ENCODE measurements around the gene KRTAP12-1.
"Not testable (repeated sequence)": the region's sequence is repeated elsewhere in the genome, so short reads cannot be mapped to it uniquely, and the experiment has no call there.

The KRTAP12-1 gene

GRCh38 chr21:44671911-44672310 lies 10.1 kb downstream of the KRTAP12-1 start:
- no peak for TF ChIP-seq CTCF (IDR thresholded peaks at IDR 0.05; ENCODE audit: low read depth, low read length)
- H3K4me3 ChIP-seq (ENCODE audit: low read depth, low read length), result no peak overlapping the region

- H3K4me3 ChIP-seq (ENCODE audit: low read depth, low read length), result no peak overlapping the region
- no peak for TF ChIP-seq CTCF (IDR thresholded peaks at IDR 0.05; ENCODE audit: low read depth, low read length)
Measured at GRCh38 chr21:44670642-44671432, 11.1 kb downstream of the KRTAP12-1 start.

GRCh38 chr21:44667612-44668011 lies 14.4 kb downstream of the KRTAP12-1 start:
- TF ChIP-seq CTCF (IDR thresholded peaks at IDR 0.05; ENCODE audit: low read depth, low read length), result no peak
- no peak overlapping the region for H3K4me3 ChIP-seq (ENCODE audit: low read depth, low read length)

- H3K4me3 ChIP-seq (ENCODE audit: low read depth, low read length), result no peak within 1 kb of the TSS
- no peak for TF ChIP-seq CTCF (IDR thresholded peaks at IDR 0.05; ENCODE audit: low read depth, low read length)
Measured at GRCh38 chr21:44666401-44667320, 15.3 kb downstream of the KRTAP12-1 start, which contains the start of gene KRTAP12-2. KRTAP12-2 (minus strand) TSS chr21:44666927; CDS start chr21:44666886, 41 bp downstream.

GRCh38 chr21:44664691-44665090 lies 17.3 kb downstream of the KRTAP12-1 start:
- no peak overlapping the region for H3K4me3 ChIP-seq (ENCODE audit: low read depth, low read length)
- no peak for TF ChIP-seq CTCF (IDR thresholded peaks at IDR 0.05; ENCODE audit: low read depth, low read length)

- not testable (repeated sequence) for H3K4me3 ChIP-seq (ENCODE audit: low read depth, low read length)
Measured at GRCh38 chr21:44661567-44661966, 20.4 kb downstream of the KRTAP12-1 start.

GRCh38 chr21:44658913-44659595 lies 22.9 kb downstream of the KRTAP12-1 start:
- H3K4me3 ChIP-seq (ENCODE audit: low read depth, low read length), result no peak overlapping the region
- TF ChIP-seq CTCF (IDR thresholded peaks at IDR 0.05; ENCODE audit: low read depth, low read length), result no peak
